Tibial artery (tissue), 4 donors: ENCODE measurements around the gene SMURF1.

ENCODE experiments used
- DNase-seq, 2 donors: peaks; one replicate each; pipeline ENCODE4 v3.0.0-alpha.2; 2019
- H3K27ac ChIP-seq, 2 donors: fragments of 200-600 bp; sonication (generic) in 1 of 2; 1 replicate in 1 of 2; 2 replicates in 1 of 2; pipeline ENCODE4 v1.5.1; 2018 to 2019; ENCODE audit warnings: mild to moderate bottlenecking in 1 of 2
- H3K27me3 ChIP-seq, 2 donors: fragments of 200-600 bp; sonication (generic) in 1 of 2; one replicate each; pipeline versions ENCODE4 v1.5.1 to v1.6.0; 2016 to 2019
- H3K36me3 ChIP-seq, 3 donors: fragments of 200-600 bp; sonication (generic) in 2 of 3; one replicate each; pipeline ENCODE4 v1.5.1; 2016 to 2019; ENCODE audit warnings: mild to moderate bottlenecking in 2 of 3
- H3K4me1 ChIP-seq, 4 donors: fragments of 200-600 bp; sonication (generic) in 2 of 4; 1 replicate in 3 of 4; 2 replicates in 1 of 4; pipeline ENCODE4 v1.5.1; 2016 to 2019
- H3K4me3 ChIP-seq, 2 donors: fragments of 200-600 bp; sonication (generic) in 1 of 2; 1 replicate in 1 of 2; 2 replicates in 1 of 2; pipeline ENCODE4 v1.5.1; 2018 to 2019; ENCODE audit warnings: mild to moderate bottlenecking in 2 of 2
- H3K9me3 ChIP-seq, 3 donors: fragments of 200-600 bp; sonication (generic) in 1 of 3; one replicate each; pipeline ENCODE4 v1.5.1; 2016 to 2019
- intact Hi-C: fragments of 100-400 bp; cut with DNase I; formaldehyde crosslinking; loops from one replicate; pipeline ENCODE4 v1.15.0; 2023; ENCODE audit warnings: low total_unique reads
- TF ChIP-seq, protein P1 (sequence below), 2 experiments: fragments of 200-600 bp in 1 of 2; fragments of 450-650 bp in 1 of 2; IDR thresholded peaks; one replicate each; pipeline ENCODE4 v1.5.1; 2017 to 2019; ENCODE audit warnings: antibody characterized with exemption in 2 of 2, mild to moderate bottlenecking in 1 of 2, moderate library complexity in 1 of 2

Gene SMURF1

DNA sequence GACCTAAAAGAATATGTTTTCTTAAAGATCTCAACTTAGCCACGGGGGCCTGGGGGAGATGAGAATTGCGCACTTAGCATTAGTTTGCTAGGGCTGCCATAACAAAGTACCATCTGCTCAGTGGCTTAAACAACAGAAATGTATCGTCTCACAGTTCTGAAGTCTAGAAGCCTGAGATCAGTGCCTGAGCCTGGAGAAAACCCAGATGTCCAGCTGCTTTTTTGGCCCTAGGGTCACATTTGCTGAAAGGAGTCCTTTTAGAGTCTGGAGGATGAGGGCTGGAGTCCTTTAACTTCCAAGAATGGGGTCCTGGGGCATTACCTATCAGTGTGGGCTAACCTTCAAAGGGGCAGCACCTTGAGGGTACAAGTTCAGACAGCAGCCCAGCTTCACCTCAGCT lies 48.2 kb downstream of the SMURF1 start:
- Histone ChIP-seq H3K27ac (peak overlapping the region; percentile 84 to 93), H3K27me3 (no peaks in the 10 kb centered on the region), H3K9me3 (no peaks in the 10 kb centered on the region), H3K36me3 (no peaks in the 10 kb centered on the region), H3K4me1 (peaks cover 0 to 100% (median 53%) of the 10 kb centered on the region in 4 donors), H3K4me3 (peak overlapping the region in 1 of 2 donors; percentile 11)
- TF ChIP-seq, protein P1, sequence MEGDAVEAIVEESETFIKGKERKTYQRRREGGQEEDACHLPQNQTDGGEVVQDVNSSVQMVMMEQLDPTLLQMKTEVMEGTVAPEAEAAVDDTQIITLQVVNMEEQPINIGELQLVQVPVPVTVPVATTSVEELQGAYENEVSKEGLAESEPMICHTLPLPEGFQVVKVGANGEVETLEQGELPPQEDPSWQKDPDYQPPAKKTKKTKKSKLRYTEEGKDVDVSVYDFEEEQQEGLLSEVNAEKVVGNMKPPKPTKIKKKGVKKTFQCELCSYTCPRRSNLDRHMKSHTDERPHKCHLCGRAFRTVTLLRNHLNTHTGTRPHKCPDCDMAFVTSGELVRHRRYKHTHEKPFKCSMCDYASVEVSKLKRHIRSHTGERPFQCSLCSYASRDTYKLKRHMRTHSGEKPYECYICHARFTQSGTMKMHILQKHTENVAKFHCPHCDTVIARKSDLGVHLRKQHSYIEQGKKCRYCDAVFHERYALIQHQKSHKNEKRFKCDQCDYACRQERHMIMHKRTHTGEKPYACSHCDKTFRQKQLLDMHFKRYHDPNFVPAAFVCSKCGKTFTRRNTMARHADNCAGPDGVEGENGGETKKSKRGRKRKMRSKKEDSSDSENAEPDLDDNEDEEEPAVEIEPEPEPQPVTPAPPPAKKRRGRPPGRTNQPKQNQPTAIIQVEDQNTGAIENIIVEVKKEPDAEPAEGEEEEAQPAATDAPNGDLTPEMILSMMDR (IDR thresholded peaks at IDR 0.05) = no peak
- DNase-seq = no peak
- intact Hi-C loops = no loop called here

DNA sequence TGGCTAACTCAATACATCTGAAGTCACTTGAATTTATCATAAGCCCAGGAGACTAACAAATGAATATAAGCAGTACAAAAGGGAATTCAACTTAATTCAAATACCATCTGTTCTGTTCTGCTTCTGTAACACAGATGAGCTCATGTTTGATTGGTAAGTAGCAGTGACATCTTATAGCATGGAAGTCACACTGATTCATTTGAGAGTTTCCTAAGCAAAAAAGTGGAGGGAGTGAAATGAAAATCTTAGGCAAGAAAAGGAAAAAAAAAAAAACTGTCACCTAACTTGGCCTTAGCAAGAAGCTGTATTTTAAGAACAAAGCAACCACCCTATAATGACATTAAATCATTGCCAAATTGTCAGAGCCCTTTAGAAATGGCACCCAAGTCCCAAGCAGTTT lies 49.5 kb downstream of the SMURF1 start:
- TF ChIP-seq, protein P1 (IDR thresholded peaks at IDR 0.05) = no peak
- Histone ChIP-seq H3K27me3 (no peaks in the 10 kb centered on the region), H3K4me3 (no peak overlapping the region), H3K9me3 (no peaks in the 10 kb centered on the region), H3K36me3 (no peaks in the 10 kb centered on the region), H3K4me1 (peaks cover 0 to 100% (median 51%) of the 10 kb centered on the region in 4 donors), H3K27ac (peak overlapping the region; percentile 84 to 93)
- DNase-seq = no peak
- intact Hi-C loops = loop anchor here (5.0 kb wide), 1 partner anchor 38 kb away; no protein-coding TSS in a partner anchor

DNA sequence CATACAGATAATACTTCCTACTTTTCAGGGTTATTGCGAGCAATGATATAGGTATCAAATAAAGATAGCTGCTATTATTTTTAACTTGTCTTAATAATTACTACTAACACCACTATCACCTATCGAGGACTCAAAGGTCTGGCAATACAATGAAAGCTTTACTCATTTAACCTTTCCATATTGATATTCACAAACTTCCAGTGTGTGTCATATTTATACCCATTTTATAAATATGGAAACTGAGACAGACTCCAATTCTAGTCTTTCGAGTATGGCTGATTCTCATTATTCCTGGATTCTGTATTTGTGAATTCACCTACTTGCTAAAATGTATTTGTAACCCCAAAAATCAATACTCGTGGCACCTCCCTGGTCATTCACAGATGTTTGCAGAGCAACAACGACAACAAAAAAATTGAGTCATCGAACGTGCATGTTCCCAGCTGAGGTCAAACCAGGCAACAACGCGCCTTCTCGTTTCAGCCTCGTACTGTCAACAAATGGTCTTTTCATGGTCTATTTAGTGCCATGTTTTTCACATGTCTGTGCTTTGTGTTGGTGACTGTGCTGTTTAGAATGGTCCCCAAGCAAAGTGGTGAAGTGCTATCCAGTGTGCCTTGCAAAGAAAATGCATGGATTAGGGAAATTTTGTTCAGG lies 51.7 kb downstream of the SMURF1 start:
- intact Hi-C loops = loop anchor here (5.0 kb wide), 1 partner anchor 40 kb away; no protein-coding TSS in a partner anchor
- no peak overlapping the region for H3K4me3 ChIP-seq
- DNase-seq = no peak
- H3K9me3 ChIP-seq = no peaks in the 10 kb centered on the region
- H3K27ac ChIP-seq = peak overlapping the region; percentile 84 to 93
- H3K36me3 ChIP-seq = peaks cover 0 to 3% (median 0%) of the 10 kb centered on the region in 3 donors
- peaks cover 0 to 97% (median 37%) of the 10 kb centered on the region in 4 donors for H3K4me1 ChIP-seq
- TF ChIP-seq, protein P1 (IDR thresholded peaks at IDR 0.05) = no peak
- H3K27me3 ChIP-seq = no peaks in the 10 kb centered on the region

DNA sequence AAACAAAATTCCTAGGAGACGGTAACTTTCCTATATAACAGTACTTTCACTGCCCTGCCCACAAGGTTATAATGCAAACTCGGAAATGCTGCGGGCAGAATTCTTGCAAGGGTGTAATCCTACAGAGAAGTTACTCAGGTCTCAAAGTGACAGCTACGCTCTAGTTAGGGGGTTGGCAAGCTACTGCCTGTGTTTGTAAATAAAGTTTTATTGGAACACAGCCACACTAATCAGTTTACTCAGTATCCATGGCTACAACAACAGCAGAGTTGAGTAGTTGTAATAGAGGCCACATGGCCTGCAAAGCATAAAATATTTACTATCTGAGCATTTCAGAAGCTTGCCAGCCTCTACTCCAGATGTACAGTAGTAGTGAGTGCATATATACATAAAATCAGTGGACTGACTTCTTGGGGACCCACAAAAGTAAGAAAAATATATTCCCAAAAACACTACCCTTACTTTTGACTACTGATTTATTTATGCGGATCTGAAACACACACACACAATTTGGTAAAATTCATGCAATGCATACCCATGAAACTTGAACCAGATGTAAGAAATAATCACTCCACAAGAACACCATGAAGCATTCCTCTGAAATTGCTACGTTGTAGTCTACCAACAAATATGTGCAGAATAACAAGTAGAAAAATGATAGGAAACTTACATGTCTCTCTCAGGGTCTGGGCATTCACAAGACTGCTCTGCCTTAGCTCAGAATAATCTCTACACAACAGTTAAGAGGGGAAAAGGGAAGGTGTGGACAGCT lies 53.0 kb downstream of the SMURF1 start:
- intact Hi-C loops = loop anchor here (5.0 kb wide), 1 partner anchor 41 kb away; no protein-coding TSS in a partner anchor
- Histone ChIP-seq H3K27me3 (no peaks in the 10 kb centered on the region), H3K9me3 (no peaks in the 10 kb centered on the region), H3K4me3 (no peak overlapping the region), H3K27ac (peak overlapping the region; percentile 84 to 93), H3K36me3 (peaks cover 0 to 13% (median 0%) of the 10 kb centered on the region in 3 donors), H3K4me1 (peaks cover 0 to 85% (median 28%) of the 10 kb centered on the region in 4 donors)
- TF ChIP-seq, protein P1 (IDR thresholded peaks at IDR 0.05) = no peak
- no peak for DNase-seq

DNA sequence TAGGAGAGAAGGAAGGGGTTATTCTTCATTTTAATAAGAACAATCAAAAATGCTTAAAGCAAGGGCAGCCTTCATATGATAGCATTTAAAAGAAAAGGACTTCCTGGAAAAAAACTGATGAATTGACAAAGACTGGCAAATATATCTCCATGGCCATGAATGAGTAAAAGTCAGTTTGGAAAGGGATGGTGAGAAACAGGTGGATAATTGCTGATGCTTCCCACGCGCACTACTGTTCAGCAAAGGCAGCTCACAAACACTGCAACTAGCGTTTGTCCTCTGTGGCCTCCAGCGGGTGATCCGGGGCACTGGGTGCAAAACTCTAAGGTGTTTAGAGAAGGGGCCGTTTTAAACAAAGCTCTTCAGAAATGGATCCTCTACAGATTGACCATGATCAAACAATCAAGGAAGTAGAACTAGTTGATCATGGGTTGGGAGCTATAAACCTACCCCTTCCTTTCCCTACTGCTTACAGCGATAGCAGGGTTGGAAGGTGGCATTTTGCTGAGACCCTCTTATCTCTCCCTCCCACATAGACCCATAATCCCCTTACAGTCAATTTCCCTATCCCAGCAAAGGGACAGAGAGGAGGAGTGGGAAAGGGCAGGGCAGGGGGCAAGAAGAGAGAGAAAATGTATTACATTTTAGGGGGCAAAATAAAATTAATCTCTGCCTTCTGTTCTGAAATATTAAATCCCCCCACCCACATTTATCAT lies 53.8 kb downstream of the SMURF1 start:
- H3K36me3 ChIP-seq = peaks cover 0 to 13% (median 0%) of the 10 kb centered on the region in 3 donors
- no peak overlapping the region for H3K4me3 ChIP-seq
- peak overlapping the region; percentile 26 to 84 for H3K27ac ChIP-seq
- intact Hi-C loops = loop anchor here (5.0 kb wide), 1 partner anchor 42 kb away; no protein-coding TSS in a partner anchor
- H3K4me1 ChIP-seq = peaks cover 0 to 76% (median 19%) of the 10 kb centered on the region in 4 donors
- no peak for DNase-seq
- no peaks in the 10 kb centered on the region for H3K27me3 ChIP-seq
- TF ChIP-seq, protein P1 (IDR thresholded peaks at IDR 0.05) = no peak
- no peaks in the 10 kb centered on the region for H3K9me3 ChIP-seq
